Fibroblast of skin of back (primary cell): Measurements from ENCODE around the gene CDC42EP1.

ENCODE experiments used
- DNase-seq: peaks from one replicate; pipeline ENCODE4 v3.0.0-alpha.2; 2013

The CDC42EP1 gene

GRCh38 chr22:37561212-37562048 lies 1.1 kb downstream of the CDC42EP1 start:
- DNase-seq = peak; percentile 87

- no peak for DNase-seq
These were observed 2.0 kb downstream of the CDC42EP1 start for GRCh38 chr22:37562049-37562875.

GRCh38 chr22:37563153-37564081 lies 3.1 kb downstream of the CDC42EP1 start:
- DNase-seq = peak; percentile 97

GRCh38 chr22:37564111-37564711 lies 3.9 kb downstream of the CDC42EP1 start:
- no peak for DNase-seq

GRCh38 chr22:37565830-37566229 lies 5.5 kb downstream of the CDC42EP1 start:
- no peak for DNase-seq

GRCh38 chr22:37566329-37566837 lies 6.1 kb downstream of the CDC42EP1 start:
- DNase-seq = no peak

- no peak for DNase-seq
These were observed 6.9 kb downstream of the CDC42EP1 start for GRCh38 chr22:37566903-37567798.

- DNase-seq = no peak
These were observed 7.7 kb downstream of the CDC42EP1 start for GRCh38 chr22:37568012-37568411.

- no peak for DNase-seq
These were observed 8.2 kb downstream of the CDC42EP1 start for GRCh38 chr22:37568448-37569008.

- no peak for DNase-seq
These were observed 9.0 kb downstream of the CDC42EP1 start for GRCh38 chr22:37569009-37569920.

- no peak for DNase-seq
These were observed 9.8 kb downstream of the CDC42EP1 start for GRCh38 chr22:37569921-37570660.

- DNase-seq = no peak
These were observed 10.3 kb downstream of the CDC42EP1 start for GRCh38 chr22:37570661-37570976.

GRCh38 chr22:37571258-37571991 lies 11.1 kb downstream of the CDC42EP1 start:
- peak; percentile 48 for DNase-seq

- DNase-seq = no peak
These were observed 11.7 kb downstream of the CDC42EP1 start for GRCh38 chr22:37571992-37572373.

- DNase-seq = no peak
These were observed 15.3 kb downstream of the CDC42EP1 start for GRCh38 chr22:37575490-37576003.

GRCh38 chr22:37578002-37578401 lies 17.7 kb downstream of the CDC42EP1 start:
- DNase-seq = no peak

GRCh38 chr22:37581504-37581903 lies 21.2 kb downstream of the CDC42EP1 start:
- no peak for DNase-seq

- no peak for DNase-seq
These were observed 22.2 kb downstream of the CDC42EP1 start for GRCh38 chr22:37582526-37582925.
